Ishikawa (cell line): ENCODE data around the gene SPNS3.

Source experiments
- CEBPB ChIP-seq: IDR thresholded peaks from 2 replicates; pipeline ENCODE4 v1.6.1; 2012
- CREB1 ChIP-seq: IDR thresholded peaks from 2 replicates; pipeline ENCODE4 v1.6.1; 2012; ENCODE audit warnings: low read depth
- EGR1 ChIP-seq: IDR thresholded peaks from 2 replicates; pipeline ENCODE4 v1.6.1; 2012
- EP300 ChIP-seq: IDR thresholded peaks from 2 replicates; pipeline ENCODE4 v1.6.1; 2012; ENCODE audit warnings: borderline replicate concordance
- FOXM1 ChIP-seq: IDR thresholded peaks from 2 replicates; pipeline ENCODE4 v1.6.1; 2012; ENCODE audit warnings: low read depth, borderline replicate concordance
- NFIC ChIP-seq: IDR thresholded peaks from 2 replicates; pipeline ENCODE4 v1.6.1; 2012
- RAD21 ChIP-seq: IDR thresholded peaks from 2 replicates; pipeline ENCODE4 v1.6.1; 2012; ENCODE audit warnings: low read depth
- TAF1 ChIP-seq: IDR thresholded peaks from 2 replicates; pipeline ENCODE4 v1.6.1; 2012; ENCODE audit warnings: low read depth, mild to moderate bottlenecking
- TCF12 ChIP-seq: IDR thresholded peaks from 2 replicates; pipeline ENCODE4 v1.6.1; 2012; ENCODE audit warnings: low read depth
- TEAD4 ChIP-seq: IDR thresholded peaks from 2 replicates; pipeline ENCODE4 v1.6.1; 2012
- USF1 ChIP-seq: IDR thresholded peaks from 2 replicates; pipeline ENCODE4 v1.6.1; 2012
- YY1 ChIP-seq: IDR thresholded peaks from 2 replicates; pipeline ENCODE4 v1.6.1; 2012; ENCODE audit warnings: low read depth
- ZBTB7A ChIP-seq: IDR thresholded peaks from 2 replicates; pipeline ENCODE4 v1.6.1; 2012; ENCODE audit warnings: low read depth
- TF ChIP-seq, protein P1 (sequence below): IDR thresholded peaks from 2 replicates; pipeline ENCODE4 v1.6.1; 2012
- TF ChIP-seq, protein P2 (sequence below): IDR thresholded peaks from 2 replicates; pipeline ENCODE4 v1.6.1; 2012; ENCODE audit warnings: low read depth, mild to moderate bottlenecking

The SPNS3 gene

GRCh38 chr17:4514206-4514605 is 80.5 kb downstream of the SPNS3 start:
- TF ChIP-seq ZBTB7A, result peak; percentile 86
- TF ChIP-seq FOXM1, result no peak
- TF ChIP-seq, protein P1, sequence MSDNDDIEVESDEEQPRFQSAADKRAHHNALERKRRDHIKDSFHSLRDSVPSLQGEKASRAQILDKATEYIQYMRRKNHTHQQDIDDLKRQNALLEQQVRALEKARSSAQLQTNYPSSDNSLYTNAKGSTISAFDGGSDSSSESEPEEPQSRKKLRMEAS, result peak; percentile 62; the same call in 1 of the 2 replicates
- TF ChIP-seq EP300, result peak; percentile 58; the same call in 1 of the 2 replicates
- peak; percentile 83 for TF ChIP-seq TCF12
- TF ChIP-seq YY1, result no peak
- TF ChIP-seq NFIC, result peak; percentile 55
- peak; percentile 96 for TF ChIP-seq TEAD4

DNA sequence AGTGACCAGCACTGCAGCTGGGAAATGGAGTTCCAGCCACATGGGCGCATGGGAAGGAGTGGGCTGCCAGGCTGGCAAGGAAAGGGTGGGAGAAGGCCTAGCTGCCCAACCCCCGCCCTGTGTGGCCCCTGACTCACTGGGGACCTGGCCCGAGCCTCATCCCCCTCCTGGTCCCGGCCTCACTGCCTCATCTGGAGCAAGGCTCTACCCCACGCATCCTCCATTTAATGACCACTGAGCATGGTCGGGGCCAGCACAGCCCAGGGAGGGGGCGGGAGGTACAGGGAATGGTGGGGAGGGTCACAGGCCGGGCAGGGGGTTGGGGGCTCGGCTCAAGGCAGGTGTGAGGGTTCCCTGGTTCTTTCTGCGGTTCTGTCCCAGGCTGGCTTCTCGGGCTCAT is 81.0 kb downstream of the SPNS3 start:
- TF ChIP-seq USF1 (no peak), CEBPB (no peak), TEAD4 (no peak), ZBTB7A (no peak), YY1 (no peak), NFIC (no peak), EP300 (no peak), EGR1 (no peak), FOXM1 (no peak), TAF1 (no peak), TCF12 (no peak), RAD21 (no peak)

GRCh38 chr17:4515501-4515900 is 81.8 kb downstream of the SPNS3 start:
- TF ChIP-seq, protein P2, sequence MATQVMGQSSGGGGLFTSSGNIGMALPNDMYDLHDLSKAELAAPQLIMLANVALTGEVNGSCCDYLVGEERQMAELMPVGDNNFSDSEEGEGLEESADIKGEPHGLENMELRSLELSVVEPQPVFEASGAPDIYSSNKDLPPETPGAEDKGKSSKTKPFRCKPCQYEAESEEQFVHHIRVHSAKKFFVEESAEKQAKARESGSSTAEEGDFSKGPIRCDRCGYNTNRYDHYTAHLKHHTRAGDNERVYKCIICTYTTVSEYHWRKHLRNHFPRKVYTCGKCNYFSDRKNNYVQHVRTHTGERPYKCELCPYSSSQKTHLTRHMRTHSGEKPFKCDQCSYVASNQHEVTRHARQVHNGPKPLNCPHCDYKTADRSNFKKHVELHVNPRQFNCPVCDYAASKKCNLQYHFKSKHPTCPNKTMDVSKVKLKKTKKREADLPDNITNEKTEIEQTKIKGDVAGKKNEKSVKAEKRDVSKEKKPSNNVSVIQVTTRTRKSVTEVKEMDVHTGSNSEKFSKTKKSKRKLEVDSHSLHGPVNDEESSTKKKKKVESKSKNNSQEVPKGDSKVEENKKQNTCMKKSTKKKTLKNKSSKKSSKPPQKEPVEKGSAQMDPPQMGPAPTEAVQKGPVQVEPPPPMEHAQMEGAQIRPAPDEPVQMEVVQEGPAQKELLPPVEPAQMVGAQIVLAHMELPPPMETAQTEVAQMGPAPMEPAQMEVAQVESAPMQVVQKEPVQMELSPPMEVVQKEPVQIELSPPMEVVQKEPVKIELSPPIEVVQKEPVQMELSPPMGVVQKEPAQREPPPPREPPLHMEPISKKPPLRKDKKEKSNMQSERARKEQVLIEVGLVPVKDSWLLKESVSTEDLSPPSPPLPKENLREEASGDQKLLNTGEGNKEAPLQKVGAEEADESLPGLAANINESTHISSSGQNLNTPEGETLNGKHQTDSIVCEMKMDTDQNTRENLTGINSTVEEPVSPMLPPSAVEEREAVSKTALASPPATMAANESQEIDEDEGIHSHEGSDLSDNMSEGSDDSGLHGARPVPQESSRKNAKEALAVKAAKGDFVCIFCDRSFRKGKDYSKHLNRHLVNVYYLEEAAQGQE, result no peak
- TF ChIP-seq CREB1, result no peak
- peak; percentile 68 for TF ChIP-seq TCF12
- TF ChIP-seq RAD21, result no peak
- TF ChIP-seq, protein P1, result no peak
- 0 out of 2 replicates have a peak, but pooled peaks have one; percentile 17 for TF ChIP-seq EP300
- TF ChIP-seq USF1, result no peak
- TF ChIP-seq CEBPB, result no peak
- TF ChIP-seq ZBTB7A, result no peak
- TF ChIP-seq NFIC, result 0 out of 2 replicates have a peak, but pooled peaks have one; percentile 24
- TF ChIP-seq EGR1, result no peak
- TF ChIP-seq TAF1, result no peak
- no peak for TF ChIP-seq TEAD4
- no peak for TF ChIP-seq FOXM1
- TF ChIP-seq YY1, result no peak

- TF ChIP-seq USF1 (no peak), YY1 (no peak)
- TF ChIP-seq, protein P2, result no peak
Observed at GRCh38 chr17:4516735-4517134, 83.0 kb downstream of the SPNS3 start.

DNA sequence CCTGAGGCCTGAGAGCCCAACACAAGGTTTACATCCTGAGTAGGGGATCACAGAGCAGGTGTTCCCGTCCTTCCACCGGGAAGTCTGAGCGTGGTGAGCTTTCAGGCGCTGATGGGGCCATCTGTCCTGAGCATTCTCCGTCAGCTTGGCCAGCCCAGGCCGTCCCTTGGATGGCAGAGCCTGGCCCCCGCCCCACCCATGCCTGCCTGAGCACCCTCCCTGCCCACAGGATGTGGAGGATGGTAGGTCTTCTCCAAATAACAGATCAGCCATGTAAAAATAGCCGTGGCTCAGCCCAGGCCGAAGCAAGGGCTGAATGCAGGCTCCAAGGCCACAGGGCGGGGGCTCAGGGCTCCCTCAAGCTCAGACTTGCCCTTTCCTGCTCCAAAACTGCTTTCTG is 85.2 kb downstream of the SPNS3 start:
- TF ChIP-seq TCF12 (no peak), RAD21 (no peak), CREB1 (no peak), EP300 (no peak), NFIC (no peak), CEBPB (no peak), ZBTB7A (no peak), USF1 (no peak), TEAD4 (no peak), TAF1 (no peak), YY1 (no peak), EGR1 (no peak), FOXM1 (no peak)
- TF ChIP-seq, protein P2, result no peak
- TF ChIP-seq, protein P1, result no peak
